GM12865 (cell line): ENCODE results near the gene VPS41.

Experiments
- DNase-seq: peaks from one replicate; pipeline ENCODE4 v3.0.0; 2010; ENCODE audit warnings: low read depth
- H3K4me3 ChIP-seq: 2 replicates; pipeline ENCODE4 v1.5.1; 2011; ENCODE audit warnings: mild to moderate bottlenecking, low read depth, low read length, control low read depth
- CTCF ChIP-seq: IDR thresholded peaks from 2 replicates; pipeline ENCODE4 v1.5.1; 2011; ENCODE audit warnings: low read length, control low read depth, low read depth, inconsistent platforms; ENCODE audit not compliant: insufficient read depth; ENCODE audit errors: missing control alignments

Gene VPS41

DNA sequence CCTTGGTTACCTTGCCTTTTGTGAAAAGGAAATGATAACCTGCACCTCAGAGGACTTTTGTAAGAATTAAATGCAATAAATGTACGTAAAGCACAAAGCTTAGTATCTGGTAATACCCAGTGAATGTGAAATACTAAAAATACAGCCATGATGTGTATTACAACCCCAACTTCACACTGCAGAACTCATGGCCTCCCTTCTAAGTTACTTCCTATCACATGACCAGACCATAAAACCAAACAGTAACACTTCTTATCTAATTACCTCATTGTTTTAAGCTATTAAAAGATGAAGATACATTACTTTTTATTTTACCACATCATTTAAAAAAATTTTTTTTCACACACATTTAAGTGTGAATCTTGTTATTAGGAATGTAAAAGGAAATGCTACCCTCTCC, 29.0 kb downstream of the VPS41 start:
- no peak for DNase-seq
- no peak for TF ChIP-seq CTCF
- H3K4me3 ChIP-seq: no peak overlapping the region

DNA sequence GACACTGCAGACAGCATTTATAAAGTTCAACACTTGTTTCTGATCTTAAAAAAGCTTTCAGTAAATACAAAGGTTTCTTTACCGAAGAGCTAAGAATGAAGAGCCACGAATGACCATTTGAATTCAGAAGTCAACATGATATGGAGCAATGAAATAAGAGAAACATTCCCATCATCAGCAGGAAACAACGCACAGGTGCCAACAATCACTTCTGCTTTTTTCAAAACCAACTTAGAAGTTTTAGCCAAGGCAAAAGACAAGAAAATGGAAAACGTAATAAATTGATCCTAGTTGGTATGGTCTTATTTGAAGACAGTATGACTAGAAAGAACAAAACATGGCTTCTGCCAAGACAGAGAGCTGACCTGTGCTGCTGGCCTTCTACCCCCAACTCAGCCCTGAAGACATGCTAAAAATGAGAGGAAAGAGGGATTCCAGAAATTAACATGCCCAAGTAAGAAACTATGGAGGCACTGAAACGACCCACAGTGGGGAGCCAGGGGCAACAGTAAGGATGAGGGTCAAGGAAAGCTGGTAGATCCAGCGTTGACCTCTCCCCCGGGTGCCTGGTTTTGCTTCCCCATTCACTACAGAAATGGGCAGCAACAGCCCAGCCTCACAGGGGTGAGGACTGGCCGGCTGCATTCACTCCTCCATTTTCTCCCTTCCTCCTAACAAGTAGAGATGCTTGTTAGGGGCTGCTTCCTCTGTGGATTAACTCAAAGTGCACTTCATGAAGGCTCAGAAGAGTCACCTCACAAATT, 30.1 kb downstream of the VPS41 start:
- no peak overlapping the region for H3K4me3 ChIP-seq
- no peak for DNase-seq
- TF ChIP-seq CTCF: no peak

- no peak for TF ChIP-seq CTCF
- no peak for DNase-seq
- no peak overlapping the region for H3K4me3 ChIP-seq
Observed at GRCh38 chr7:38873433-38873832, 35.6 kb downstream of the VPS41 start.

DNA sequence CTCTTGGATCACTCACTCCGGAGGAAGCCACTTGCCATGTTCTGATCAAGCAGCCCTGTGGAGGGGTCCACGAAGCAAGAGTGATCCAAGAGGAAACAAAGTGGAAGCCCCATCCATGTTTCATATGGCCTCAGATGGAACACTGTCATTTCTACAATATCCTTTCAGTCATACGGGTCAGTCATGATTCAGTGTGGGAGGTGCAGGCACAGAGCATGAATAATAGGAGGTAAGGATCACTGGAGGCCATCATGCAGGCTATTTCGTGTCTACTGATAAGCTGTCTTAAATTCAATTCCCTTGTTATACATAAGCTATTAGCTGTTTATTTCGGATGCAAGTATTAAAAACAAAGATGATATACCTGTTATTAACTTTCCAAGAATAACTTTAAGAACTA, 36.8 kb downstream of the VPS41 start:
- TF ChIP-seq CTCF: no peak
- no peak for DNase-seq
- H3K4me3 ChIP-seq: no peak overlapping the region

- TF ChIP-seq CTCF: no peak
- DNase-seq: no peak
- H3K4me3 ChIP-seq: no peak overlapping the region
Observed at GRCh38 chr7:38870147-38870546, 38.8 kb downstream of the VPS41 start.

- H3K4me3 ChIP-seq: no peak overlapping the region
- DNase-seq: no peak
- no peak for TF ChIP-seq CTCF
Observed at GRCh38 chr7:38863601-38864291, 45.2 kb downstream of the VPS41 start.
